Measurements from ENCODE around the gene TMEM185B.

TMEM185B gene

GRCh38 chr2:120231564-120231973 lies 8.4 kb upstream of the TMEM185B start:
- no peak for DNase-seq (ENCODE audit: low spot score)

- peak; percentile 33 for DNase-seq (ENCODE audit: low spot score)
Measured at GRCh38 chr2:120230515-120231471, 7.6 kb upstream of the TMEM185B start.

DNA sequence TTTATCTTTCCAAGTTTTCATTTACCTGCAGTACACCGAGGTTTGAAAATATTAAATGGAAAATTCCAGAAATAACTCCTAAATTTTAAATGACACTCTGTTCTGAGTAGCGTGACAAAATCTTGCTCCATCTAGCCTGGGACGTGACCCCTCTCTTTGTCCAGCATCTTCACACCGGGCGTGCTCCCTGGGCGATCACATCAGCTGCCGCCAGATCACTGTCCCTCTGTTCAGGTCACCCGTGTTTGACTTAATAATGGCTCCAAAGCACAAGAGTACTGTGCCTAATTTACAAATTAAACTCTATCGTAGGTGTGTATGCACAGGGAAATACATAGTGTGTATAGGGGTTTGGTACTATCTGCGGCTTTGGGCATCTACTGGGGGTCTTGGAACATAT lies 6.1 kb upstream of the TMEM185B start:
- no peak for DNase-seq (ENCODE audit: low spot score)

GRCh38 chr2:120228503-120228902 lies 5.3 kb upstream of the TMEM185B start:
- no peak for DNase-seq (ENCODE audit: low spot score)

- no peak for DNase-seq (ENCODE audit: low spot score)
Measured at GRCh38 chr2:120227111-120227991, 4.2 kb upstream of the TMEM185B start.

DNA sequence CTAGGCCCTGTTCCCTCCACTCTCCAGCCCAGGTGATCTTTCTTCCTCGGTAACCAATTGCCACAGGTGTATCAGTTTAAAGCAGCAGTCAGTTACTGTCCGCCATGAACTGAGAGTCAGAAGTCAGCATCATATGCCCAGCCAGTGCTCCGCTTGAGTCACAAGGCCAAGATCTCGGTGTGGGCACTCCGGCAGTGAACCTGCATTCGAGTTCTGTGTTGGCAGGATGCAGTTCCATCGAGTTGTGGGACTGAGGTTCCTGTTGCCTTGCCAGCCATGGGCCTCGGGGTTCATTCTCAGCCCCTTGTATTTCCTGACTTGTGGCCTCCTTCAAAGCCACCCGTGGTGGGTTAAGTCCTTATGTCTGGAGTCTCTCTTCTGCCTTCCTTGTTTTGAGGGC lies 3.1 kb upstream of the TMEM185B start:
- DNase-seq (ENCODE audit: low spot score) = no peak

GRCh38 chr2:120225549-120226065 lies 2.4 kb upstream of the TMEM185B start:
- no peak for DNase-seq (ENCODE audit: low spot score)

DNA sequence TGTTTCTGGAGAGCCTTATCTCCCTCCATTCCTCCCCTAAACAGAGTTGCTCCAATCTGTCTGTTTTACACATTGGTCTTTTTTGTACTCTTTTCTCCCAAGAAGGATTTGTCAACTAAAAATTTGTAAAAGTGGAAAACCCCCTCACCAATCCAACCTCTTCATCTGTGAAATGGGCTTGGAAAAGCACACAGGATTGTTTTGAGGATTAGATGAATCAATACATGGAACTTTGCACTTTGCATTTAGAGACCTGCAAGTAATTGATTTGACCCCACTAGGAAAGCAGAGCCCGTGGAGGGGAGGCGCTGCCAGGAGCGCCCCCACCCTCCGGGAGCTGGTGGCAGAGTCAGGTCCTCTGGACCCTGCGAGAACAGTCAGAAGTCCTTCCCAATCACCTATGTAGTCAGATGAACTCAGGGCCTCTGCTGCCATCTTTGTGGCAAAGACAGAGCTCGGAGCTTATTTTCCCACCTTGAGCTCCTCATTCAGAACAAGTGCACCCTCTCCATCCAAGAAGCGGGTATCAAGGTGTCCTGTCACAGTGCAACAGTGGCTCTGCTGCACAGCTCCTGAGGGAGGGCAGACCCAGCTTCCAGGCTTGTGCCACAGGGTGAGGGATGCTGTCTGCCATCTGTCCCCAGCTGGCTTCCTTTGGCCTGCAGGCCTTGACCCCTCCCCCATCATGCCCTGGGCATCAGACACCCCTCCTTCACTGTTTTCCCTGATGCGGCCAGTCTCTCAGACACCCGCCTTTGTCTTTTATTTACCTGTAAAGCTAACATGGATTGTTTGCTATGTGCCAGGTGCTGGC lies 1.7 kb upstream of the TMEM185B start:
- DNase-seq (ENCODE audit: low spot score) = no peak

GRCh38 chr2:120224256-120224655 lies 1.1 kb upstream of the TMEM185B start:
- no peak for DNase-seq (ENCODE audit: low spot score)

DNA sequence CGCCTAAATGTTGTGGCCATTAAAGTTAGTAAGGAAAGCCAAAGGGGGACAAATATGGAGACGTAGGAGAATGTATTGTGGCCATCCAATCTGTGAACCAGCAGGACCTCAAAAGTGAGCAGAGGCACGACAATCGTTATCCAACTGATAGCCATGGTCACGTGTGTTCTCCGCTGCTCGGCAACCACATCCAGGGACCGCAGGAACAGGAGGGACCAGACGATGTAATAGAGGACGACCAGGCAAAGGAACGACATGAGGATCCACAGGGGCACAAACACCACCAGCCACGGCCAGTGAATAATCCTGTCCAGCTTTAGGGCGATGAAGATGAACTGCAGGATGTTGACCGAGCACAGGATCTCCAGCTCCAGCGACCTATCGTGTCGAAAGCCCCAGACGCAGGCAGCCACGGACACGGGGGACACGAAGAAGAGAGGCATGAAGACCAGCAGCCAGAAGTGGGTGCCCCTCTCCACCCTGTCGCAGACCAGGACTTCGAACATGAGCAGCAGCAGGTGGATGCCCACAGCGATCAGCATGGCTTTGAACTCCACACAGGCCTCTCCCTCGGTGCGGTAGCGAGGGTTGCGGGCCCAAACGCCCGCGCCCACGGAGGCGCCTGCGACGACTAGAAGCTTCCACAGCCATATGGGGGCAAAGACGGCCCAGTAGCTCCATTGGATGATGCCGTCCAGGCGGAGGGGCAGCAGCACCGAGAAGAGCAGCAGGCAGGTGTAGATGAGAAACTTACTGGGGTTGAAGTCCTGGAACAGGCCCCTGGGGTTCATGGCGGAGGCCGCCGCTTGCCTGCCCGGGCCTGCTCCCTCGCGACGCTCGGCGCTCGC lies 790 bp downstream of the TMEM185B start:
- no peak for DNase-seq (ENCODE audit: low spot score)

DNA sequence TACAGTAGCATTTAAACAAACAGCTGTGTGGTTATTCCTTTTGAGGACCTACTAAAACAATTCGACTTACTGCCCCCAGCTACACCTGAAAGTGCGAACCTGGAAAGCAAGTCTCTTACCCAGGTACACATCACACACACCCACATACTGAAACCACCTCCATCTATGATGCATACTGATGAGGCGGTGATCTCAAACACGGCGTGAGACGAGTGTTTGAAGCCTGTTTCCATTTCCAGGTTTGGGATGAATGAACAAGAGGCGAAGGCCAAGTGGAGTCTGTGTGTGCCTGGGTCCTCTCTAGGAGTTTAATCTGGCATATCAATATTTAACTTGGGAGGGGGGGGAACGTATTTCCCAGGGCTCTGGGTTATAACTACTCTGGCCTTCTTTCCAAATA lies 1.6 kb downstream of the TMEM185B start:
- no peak for DNase-seq (ENCODE audit: low spot score)

- DNase-seq (ENCODE audit: low spot score) = no peak
Measured at GRCh38 chr2:120220756-120221155, 2.4 kb downstream of the TMEM185B start.

DNA sequence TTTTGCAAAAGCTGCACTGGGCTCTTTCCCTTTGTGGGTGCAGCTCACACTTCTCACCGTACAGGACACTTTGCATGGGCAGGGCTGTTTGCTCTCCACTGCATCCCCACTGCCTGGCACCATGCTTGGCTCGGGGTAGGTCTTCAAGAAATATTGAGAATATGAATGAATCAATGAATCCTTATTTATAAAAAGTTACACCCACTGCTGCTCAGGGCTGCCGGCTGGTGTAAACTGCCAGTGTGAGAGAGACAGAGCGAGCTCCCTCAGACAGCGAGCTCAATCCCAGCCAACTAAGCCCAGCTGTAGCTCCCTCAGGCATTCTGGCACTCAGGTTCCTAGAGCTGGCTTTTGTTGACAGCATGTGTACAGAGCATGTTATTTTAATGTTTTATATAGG lies 3.4 kb downstream of the TMEM185B start:
- no peak for DNase-seq (ENCODE audit: low spot score)

DNA sequence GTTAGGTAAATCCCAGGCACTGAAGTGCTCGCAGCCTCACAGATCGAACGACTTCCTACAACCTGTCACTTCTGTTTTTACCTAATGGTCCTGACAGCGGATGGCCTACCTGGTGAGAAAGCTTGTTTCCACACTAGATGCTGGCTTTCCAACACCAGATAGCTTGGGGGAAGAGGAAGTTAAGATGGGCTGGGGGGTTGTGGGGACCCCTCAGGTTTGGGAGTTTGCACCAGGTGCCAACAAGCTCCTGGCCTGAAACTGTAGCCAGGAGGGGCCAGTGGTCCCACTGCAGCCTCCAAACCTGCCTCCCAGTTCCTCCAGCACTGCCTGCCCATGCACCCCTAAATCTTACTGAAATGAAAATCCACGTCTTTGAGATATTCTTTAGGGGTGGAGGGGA lies 3.9 kb downstream of the TMEM185B start:
- DNase-seq (ENCODE audit: low spot score) = no peak

DNA sequence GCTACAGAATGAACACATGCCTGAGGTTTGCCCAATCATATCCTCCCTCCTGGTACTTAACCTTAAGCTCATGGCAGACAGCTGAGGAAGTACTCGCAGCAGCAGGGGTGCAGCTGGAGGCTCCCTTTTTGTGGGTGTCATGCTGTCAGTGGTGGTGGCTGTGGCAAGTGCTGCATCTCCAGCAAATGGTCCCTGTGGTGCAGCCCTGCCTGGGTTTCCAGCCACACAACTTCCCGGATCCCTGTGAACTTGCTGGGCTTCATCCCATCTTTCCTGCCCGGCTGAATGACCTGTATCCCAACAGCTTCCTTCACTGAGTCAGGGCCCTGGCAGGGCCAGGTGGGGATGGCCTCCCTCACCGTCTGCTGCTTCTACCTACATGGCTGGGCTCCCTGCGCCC lies 5.0 kb downstream of the TMEM185B start:
- DNase-seq (ENCODE audit: low spot score) = no peak

DNA sequence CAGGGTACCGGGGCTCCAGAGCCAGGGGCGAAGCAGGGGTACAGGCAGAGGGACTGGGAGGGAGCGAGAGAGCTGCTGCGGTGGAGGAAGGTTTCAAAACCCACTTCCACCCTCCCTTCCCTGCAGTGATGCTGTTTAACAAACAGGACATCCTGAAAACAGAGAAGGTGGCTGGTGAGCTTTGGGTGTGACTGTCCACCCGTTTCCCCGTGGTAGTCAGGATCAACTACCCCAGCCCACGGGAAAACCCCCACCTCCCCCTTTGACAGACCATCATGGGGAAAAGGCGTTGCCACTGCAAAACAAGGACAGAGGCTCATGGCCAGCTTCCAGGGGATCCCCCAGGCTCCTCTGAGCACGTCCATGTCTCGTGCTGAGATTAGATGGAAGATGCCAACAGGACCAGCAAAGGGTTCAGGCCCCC lies 12.9 kb downstream of the TMEM185B start:
- DNase-seq (ENCODE audit: low spot score) = no peak

- DNase-seq (ENCODE audit: low spot score) = no peak
Measured at GRCh38 chr2:120209427-120210269, 13.6 kb downstream of the TMEM185B start.

DNA sequence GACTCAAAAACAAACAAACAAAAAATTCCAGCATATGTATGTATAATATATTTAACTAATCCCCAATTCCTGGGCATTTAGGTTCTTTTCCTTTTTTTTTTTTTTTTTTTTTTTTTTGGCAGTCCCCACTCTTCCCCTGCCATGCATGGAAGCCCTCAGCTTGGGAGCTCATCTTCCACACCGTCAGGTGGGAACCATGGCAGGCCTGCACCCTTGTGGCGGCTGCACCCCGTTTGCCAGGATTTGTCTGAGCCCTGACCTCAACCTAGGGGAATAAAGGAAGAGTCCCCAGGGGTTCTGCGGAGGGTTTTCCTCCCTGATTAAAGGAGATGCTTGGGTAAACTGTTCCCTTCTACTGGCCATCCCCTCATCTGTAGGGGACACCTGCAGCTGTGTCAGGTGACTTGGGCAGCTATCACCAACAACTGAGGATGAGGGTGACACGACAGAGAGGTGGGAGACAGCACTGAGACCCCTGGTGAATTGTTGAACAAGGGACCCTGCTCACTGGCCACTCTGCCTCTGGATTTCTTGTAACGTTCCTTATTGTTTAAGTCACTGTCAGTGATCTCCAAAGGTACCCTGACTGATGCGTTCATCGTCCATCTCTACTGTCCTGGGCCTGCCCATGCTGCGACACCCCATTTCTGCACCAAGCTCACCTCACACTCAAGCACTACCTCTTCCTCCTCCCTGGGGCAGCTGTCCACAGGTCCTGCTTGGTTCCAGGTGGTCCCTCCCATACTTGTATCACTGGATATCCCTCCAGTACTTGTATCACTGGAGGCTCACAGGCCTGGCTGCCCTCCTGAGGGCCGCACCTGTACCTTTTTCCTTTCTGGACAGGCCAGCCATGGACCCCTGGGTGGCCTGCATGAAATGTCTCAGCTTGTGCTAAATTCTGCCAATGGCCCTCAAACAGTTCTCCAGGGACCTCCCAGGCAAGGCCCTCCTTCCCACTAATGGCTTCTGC lies 14.5 kb downstream of the TMEM185B start:
- DNase-seq (ENCODE audit: low spot score) = no peak

All from ecto neural progenitor cell (in vitro differentiated cells).